Lung (tissue), 12 donors: ENCODE results near the gene TMEM94. TPM values are rescaled to one million over a fixed set of nuclear protein-coding genes. Genes with fewer than 3 reads are reported as not detected.
A peak's percentile ranks its signal among the peaks of the same experiment; 100 is the strongest.

Experiments
- ATAC-seq: fragments of 200-7000 bp; cut with Tn5 transposase; one replicate; pipeline ENCODE4 v1.9.1; 2020; ENCODE audit warnings: moderate number of reproducible peaks; ENCODE audit not compliant: insufficient read depth, low FRiP score
- DNase-seq, 3 donors: peaks; one replicate each; pipeline ENCODE4 v3.0.0-alpha.2; 2013 to 2017
- H3K27ac ChIP-seq, 2 donors: one replicate each; pipeline ENCODE4 v1.5.1; 2013; ENCODE audit warnings: mild to moderate bottlenecking in 2 of 2, moderate library complexity in 2 of 2, control low read depth in 1 of 2, inconsistent platforms in 1 of 2, low read depth in 1 of 2, low read length in 1 of 2
- H3K27me3 ChIP-seq, 3 donors: one replicate each; pipeline ENCODE4 v1.5.1; 2013; ENCODE audit warnings: low read length in 2 of 3; ENCODE audit not compliant: control insufficient read depth in 3 of 3, insufficient read depth in 3 of 3
- H3K36me3 ChIP-seq, 4 donors: one replicate each; pipeline ENCODE4 v1.5.1; 2013; ENCODE audit warnings: low read length in 4 of 4, mild to moderate bottlenecking in 1 of 4, moderate library complexity in 1 of 4; ENCODE audit not compliant: control insufficient read depth in 4 of 4, insufficient read depth in 4 of 4
- H3K4me1 ChIP-seq, 5 donors: one replicate each; pipeline ENCODE4 v1.5.1; 2013; ENCODE audit warnings: low read length in 5 of 5, mild to moderate bottlenecking in 2 of 5, moderate library complexity in 1 of 5; ENCODE audit not compliant: control insufficient read depth in 5 of 5, insufficient read depth in 5 of 5
- H3K4me3 ChIP-seq: one replicate; pipeline ENCODE4 v1.5.1; 2013; ENCODE audit warnings: mild to moderate bottlenecking, control low read depth, moderate library complexity
- H3K9ac ChIP-seq, 2 donors: one replicate each; pipeline ENCODE4 v1.5.1; 2013; ENCODE audit warnings: low read length in 2 of 2, control low read depth in 1 of 2; ENCODE audit not compliant: insufficient read depth in 1 of 2
- H3K9me3 ChIP-seq, 4 donors: one replicate each; pipeline ENCODE4 v1.5.1; 2013; ENCODE audit warnings: low read length in 3 of 4, mild to moderate bottlenecking in 1 of 4, moderate library complexity in 1 of 4; ENCODE audit not compliant: control insufficient read depth in 4 of 4, insufficient read depth in 3 of 4
- CTCF ChIP-seq: IDR thresholded peaks from 2 replicates; pipeline ENCODE4 v1.5.1; 2012; ENCODE audit warnings: mild to moderate bottlenecking; ENCODE audit errors: control extremely low read depth, extremely low read depth
- WGBS, 2 donors: extraction: QIAGEN DNeasy Blood & Tissue Kit; methylation state at CpG; one replicate each; pipeline ENCODE4 v1.1.7; 2013; 5-methylcytosine and 5-hydroxymethylcytosine counted together
- polyA plus RNA-seq, 2 donors: library from polyadenylated mRNA; stranded (reverse); fragments of 200-250 nt; gene quantifications; one replicate each; pipeline ENCODE4 v1.2.1, GENCODE V29; 2013
- total RNA-seq, 2 donors: library from RNA; depleted of rRNA in 1 of 2; stranded (reverse); fragments of >200 nt in 1 of 2; gene quantifications; one replicate each; pipeline ENCODE4 v1.2.1, GENCODE V29; 2014 to 2021
- donor health status: control.
- donor health status: control.
- donor health status: Bipolar disorder and iron deficiency.
- donor health status: healthy.
- donor health status: DM: yes; HTN: yes; CAD: no.

Gene TMEM94
- total and polyA plus RNA-seq, 4 donors = 40.0 to 82.3 (median 53.3) TPM

DNA sequence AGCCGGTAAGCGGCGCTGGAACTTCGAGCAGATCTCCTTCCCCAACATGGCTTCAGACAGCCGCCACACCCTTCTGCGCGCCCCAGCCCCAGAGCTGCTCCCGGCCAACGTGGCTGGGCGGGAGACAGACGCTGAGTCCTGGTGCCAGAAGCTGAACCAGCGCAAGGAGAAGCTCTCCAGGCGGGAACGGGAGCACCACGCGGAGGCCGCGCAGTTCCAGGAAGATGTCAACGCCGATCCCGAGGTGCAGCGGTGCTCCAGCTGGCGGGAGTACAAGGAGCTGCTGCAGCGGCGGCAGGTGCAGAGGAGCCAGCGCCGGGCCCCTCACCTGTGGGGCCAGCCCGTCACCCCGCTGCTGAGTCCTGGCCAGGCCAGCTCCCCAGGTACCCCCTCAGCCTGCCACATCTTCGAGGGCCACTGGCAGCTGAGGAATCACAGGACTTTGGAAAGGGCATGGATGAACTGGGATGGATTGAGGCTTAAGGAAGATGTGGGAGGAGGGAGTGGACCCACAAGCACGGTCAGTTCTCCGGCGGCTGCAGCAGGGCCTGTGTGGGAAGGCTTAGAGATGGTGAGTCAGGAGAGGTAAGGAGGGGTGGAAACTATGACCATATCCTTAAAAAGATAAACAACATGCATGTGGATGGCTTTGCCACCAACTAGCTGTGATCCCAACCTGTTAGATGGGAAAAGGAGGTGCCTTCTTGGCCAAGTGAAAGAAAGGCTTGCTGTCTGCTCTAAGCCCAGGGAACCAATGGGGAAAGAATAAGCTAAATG lies 65.7 kb downstream of the TMEM94 start:
- H3K4me3 ChIP-seq = no peak overlapping the region
- TF ChIP-seq CTCF = no peak
- ATAC-seq (no peak), DNase-seq (no peak)
- 93 to 95% methylated on average over 33 of the region's 33 CpGs for WGBS, 2 donors
- peaks cover 0 to 3% (median 0%) of the 10 kb centered on the region in 4 donors for H3K9me3 ChIP-seq
- no peak overlapping the region for H3K9ac ChIP-seq
- peaks cover 0 to 11% (median 9%) of the 10 kb centered on the region in 4 donors for H3K36me3 ChIP-seq
- peaks cover 0 to 5% (median 0%) of the 10 kb centered on the region in 3 donors for H3K27me3 ChIP-seq
- no peak overlapping the region for H3K27ac ChIP-seq
- H3K4me1 ChIP-seq = peaks cover 0 to 15% (median 6%) of the 10 kb centered on the region in 5 donors

DNA sequence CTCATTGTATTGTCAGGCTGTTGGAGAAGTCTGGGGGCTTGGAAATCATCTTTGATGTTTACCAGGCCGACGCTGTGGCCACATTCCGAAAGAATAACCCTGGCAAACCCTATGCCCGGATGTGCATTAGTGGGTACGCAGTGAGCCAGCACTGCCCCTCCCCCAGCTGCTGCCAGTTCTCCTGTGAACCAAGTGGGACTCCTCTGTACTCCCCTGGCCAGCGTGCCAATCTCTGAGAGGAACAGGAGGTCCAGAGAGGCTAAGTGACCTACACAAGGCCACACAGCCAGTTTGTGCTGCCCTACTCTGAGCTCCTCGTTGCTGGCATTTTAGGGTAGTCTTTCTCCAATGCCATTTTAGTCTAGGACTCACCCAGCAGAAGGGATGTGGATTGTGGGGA lies 67.2 kb downstream of the TMEM94 start:
- Histone ChIP-seq H3K27me3 (peaks cover 0 to 5% (median 0%) of the 10 kb centered on the region in 3 donors), H3K9ac (no peak overlapping the region), H3K27ac (no peak overlapping the region), H3K36me3 (peaks cover 0 to 11% (median 9%) of the 10 kb centered on the region in 4 donors), H3K4me3 (no peak overlapping the region), H3K4me1 (peaks cover 0 to 9% (median 0%) of the 10 kb centered on the region in 5 donors), H3K9me3 (peaks cover 0 to 3% (median 0%) of the 10 kb centered on the region in 4 donors)
- ATAC-seq (no peak), DNase-seq (no peak)
- no peak for TF ChIP-seq CTCF
- WGBS, 2 donors = 96% methylated on average over 7 of the region's 7 CpGs

DNA sequence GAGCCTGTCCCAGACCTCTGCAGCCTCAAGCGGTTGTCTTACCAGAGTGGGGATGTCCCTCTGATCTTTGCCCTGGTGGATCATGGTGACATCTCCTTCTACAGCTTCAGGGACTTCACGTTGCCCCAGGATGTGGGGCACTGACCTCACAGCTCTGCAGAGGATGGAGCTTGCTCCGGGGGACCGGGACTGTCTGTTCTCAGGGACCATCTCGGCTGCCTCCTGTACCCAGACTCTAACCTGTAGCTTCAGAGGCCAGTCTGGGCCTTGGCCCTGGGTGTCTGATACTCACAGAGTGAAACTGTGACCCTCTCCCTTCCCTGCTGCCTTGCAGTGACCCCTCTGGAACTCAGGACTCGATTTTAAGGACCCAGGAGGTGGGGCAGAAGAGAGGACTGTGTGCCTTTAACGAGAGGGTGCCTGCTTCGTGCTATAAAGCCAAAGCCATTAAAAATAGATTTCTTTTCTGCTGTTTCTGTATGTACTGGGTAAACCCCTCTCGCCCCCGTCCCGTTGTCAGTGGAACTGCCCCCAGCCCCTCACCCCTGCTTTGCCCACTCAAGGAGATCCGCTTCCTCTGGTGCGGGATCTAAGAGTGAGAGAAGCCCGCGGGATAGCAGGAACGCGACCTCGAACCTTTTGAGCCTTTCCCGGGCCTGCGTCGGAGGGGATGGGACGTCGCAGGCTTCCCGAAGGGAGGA lies 68.0 kb downstream of the TMEM94 start:
- Histone ChIP-seq H3K9ac (no peak overlapping the region), H3K4me3 (peak overlapping the region; percentile 58), H3K36me3 (peaks cover 0 to 11% (median 8%) of the 10 kb centered on the region in 4 donors), H3K27ac (peak overlapping the region in 1 of 2 donors; percentile 81), H3K27me3 (peaks cover 0 to 5% (median 0%) of the 10 kb centered on the region in 3 donors), H3K9me3 (peaks cover 0 to 3% (median 0%) of the 10 kb centered on the region in 4 donors), H3K4me1 (peaks cover 0 to 9% (median 0%) of the 10 kb centered on the region in 5 donors)
- 25 to 33% methylated on average over 19 to 24 of the region's 24 CpGs for WGBS, 2 donors
- no peak for TF ChIP-seq CTCF
- ATAC-seq (no peak), DNase-seq (no peak)
